SK-N-SH treated with all-trans-retinoic acid at 6 μM for 48 hours (cell line): ENCODE results near the gene OR9I1.

Source experiments
- TOX ChIP-seq: fragments of 250-450 bp; sonication (Bioruptor Pico); IDR thresholded peaks from 2 replicates; pipeline ENCODE4 v1.8.0; 2021; ENCODE audit warnings: mild to moderate bottlenecking, moderate library complexity, borderline replicate concordance
- ZNF70 ChIP-seq: fragments of 450-650 bp; formaldehyde crosslinking; IDR thresholded peaks from 2 replicates; pipeline ENCODE4 v1.5.0; 2020; ENCODE audit warnings: mild to moderate bottlenecking, moderate library complexity
- ZNF8 ChIP-seq: fragments of 450-650 bp; formaldehyde crosslinking; IDR thresholded peaks from 2 replicates; pipeline ENCODE4 v1.5.0; 2020; ENCODE audit warnings: mild to moderate bottlenecking, moderate library complexity

DNA sequence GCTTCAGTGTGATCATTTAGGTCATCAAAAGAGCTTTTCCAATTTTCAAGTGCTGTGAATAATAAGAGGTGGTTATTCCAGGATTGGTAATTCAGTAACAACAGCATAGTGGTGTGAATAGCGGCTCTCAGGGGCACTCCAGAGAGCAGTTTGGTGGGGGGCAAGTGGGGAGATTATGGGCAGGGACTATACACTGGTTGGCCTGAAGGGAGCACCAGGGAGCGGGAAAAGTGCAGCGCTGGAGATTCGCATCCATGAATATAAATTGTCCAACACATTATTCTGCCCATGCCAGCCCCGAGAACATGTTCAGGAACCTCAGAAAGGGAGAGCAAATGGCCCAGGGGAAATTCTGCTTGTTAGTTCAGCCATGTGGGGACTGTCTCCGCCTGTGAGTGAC lies 56.7 kb downstream of the OR9I1 start:
- no peak for TF ChIP-seq ZNF70 (CRISPR knock-in tag)
- no peak for TF ChIP-seq ZNF8 (CRISPR knock-in tag)
- no peak for TF ChIP-seq TOX
